Mucosa of rectum (tissue), 2 donors: ENCODE measurements around the gene PARD3.

Source experiments
- H3K27ac ChIP-seq, 2 donors: one replicate each; pipeline ENCODE4 v1.7.0; 2013; ENCODE audit warnings: inconsistent platforms in 2 of 2, low read depth in 2 of 2, low read length in 2 of 2
- H3K27me3 ChIP-seq, 2 donors: one replicate each; pipeline ENCODE4 v1.7.0; 2013; ENCODE audit warnings: low read length in 2 of 2; ENCODE audit not compliant: control insufficient read depth in 2 of 2, insufficient read depth in 2 of 2
- H3K36me3 ChIP-seq, 2 donors: one replicate each; pipeline ENCODE4 v1.7.0; 2013; ENCODE audit warnings: low read length in 2 of 2; ENCODE audit not compliant: control insufficient read depth in 2 of 2, insufficient read depth in 2 of 2
- H3K4me1 ChIP-seq, 2 donors: one replicate each; pipeline ENCODE4 v1.7.0; 2013; ENCODE audit warnings: low read length in 2 of 2, mild to moderate bottlenecking in 1 of 2; ENCODE audit not compliant: control insufficient read depth in 2 of 2, insufficient read depth in 2 of 2
- H3K4me3 ChIP-seq, 2 donors: one replicate each; pipeline ENCODE4 v1.7.0; 2013; ENCODE audit warnings: low read length in 2 of 2
- H3K9ac ChIP-seq, 2 donors: one replicate each; pipeline ENCODE4 v1.7.0; 2013; ENCODE audit warnings: low read length in 2 of 2, low read depth in 1 of 2, mild to moderate bottlenecking in 1 of 2
- H3K9me3 ChIP-seq, 2 donors: one replicate each; pipeline ENCODE4 v1.7.0; 2013; ENCODE audit warnings: low read length in 2 of 2; ENCODE audit not compliant: control insufficient read depth in 2 of 2
- donor health status: healthy.
- donor health status: Normal muscosa, but diverticular disease.

Gene PARD3

DNA sequence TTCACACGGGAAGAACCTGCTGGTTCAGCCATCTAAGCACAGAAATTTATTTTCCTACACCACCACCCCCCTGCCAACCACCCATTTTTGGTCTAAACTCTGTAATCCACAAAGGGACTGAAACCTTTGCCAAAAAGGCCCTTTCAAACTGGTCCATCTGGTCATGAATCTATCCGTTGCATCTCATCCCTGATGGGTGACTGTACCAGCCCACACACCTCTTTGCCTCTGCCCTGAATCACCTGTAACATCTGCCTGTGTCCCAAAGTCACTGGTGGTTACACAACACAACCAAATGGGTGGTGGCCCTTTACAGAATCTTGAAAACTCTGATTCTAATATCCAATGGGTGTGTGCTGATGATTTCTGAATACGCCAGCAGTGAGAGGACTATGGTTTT lies 503.4 kb downstream of the PARD3 start:
- H3K9me3 ChIP-seq = no peaks in the 10 kb centered on the region
- H3K27ac ChIP-seq = no peak overlapping the region
- H3K36me3 ChIP-seq = peaks cover 0 to 2% of the 10 kb centered on the region in 2 donors
- H3K4me3 ChIP-seq = no peak overlapping the region
- no peaks in the 10 kb centered on the region for H3K4me1 ChIP-seq
- H3K9ac ChIP-seq = no peak overlapping the region
- H3K27me3 ChIP-seq = no peaks in the 10 kb centered on the region

DNA sequence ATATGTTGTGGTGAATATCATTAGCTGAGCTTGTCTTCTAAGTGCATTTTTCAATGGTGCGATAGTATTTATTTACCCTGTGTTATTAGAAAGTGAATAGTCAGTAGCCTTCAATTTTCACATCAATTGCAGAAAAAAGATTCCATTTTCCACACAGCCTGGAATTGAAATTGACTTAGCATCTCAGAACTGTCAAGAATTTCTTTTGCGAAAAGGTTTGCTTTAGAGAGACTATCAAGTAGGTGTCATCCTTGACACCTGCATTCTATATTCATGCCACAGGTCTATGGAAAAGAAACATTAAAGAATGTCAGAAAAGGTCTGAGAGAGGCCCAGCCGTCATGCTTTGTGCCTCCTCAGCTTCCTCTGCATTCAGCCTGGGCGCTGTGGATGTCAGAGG lies 504.9 kb downstream of the PARD3 start:
- Histone ChIP-seq H3K9ac (no peak overlapping the region), H3K4me1 (no peaks in the 10 kb centered on the region), H3K27me3 (no peaks in the 10 kb centered on the region), H3K4me3 (no peak overlapping the region), H3K27ac (no peak overlapping the region), H3K9me3 (no peaks in the 10 kb centered on the region), H3K36me3 (no peaks in the 10 kb centered on the region)

- Histone ChIP-seq H3K9ac (no peak overlapping the region), H3K27ac (no peak overlapping the region), H3K4me1 (no peaks in the 10 kb centered on the region), H3K9me3 (no peaks in the 10 kb centered on the region), H3K27me3 (no peaks in the 10 kb centered on the region), H3K36me3 (no peaks in the 10 kb centered on the region), H3K4me3 (no peak overlapping the region)
Measured at GRCh38 chr10:34305189-34305588, 509.9 kb downstream of the PARD3 start.

GRCh38 chr10:34303022-34303421 lies 512.1 kb downstream of the PARD3 start:
- H3K36me3 ChIP-seq = no peaks in the 10 kb centered on the region
- H3K9me3 ChIP-seq = no peaks in the 10 kb centered on the region
- no peak overlapping the region for H3K27ac ChIP-seq
- no peaks in the 10 kb centered on the region for H3K4me1 ChIP-seq
- H3K27me3 ChIP-seq = no peaks in the 10 kb centered on the region
- no peak overlapping the region for H3K9ac ChIP-seq
- H3K4me3 ChIP-seq = no peak overlapping the region

DNA sequence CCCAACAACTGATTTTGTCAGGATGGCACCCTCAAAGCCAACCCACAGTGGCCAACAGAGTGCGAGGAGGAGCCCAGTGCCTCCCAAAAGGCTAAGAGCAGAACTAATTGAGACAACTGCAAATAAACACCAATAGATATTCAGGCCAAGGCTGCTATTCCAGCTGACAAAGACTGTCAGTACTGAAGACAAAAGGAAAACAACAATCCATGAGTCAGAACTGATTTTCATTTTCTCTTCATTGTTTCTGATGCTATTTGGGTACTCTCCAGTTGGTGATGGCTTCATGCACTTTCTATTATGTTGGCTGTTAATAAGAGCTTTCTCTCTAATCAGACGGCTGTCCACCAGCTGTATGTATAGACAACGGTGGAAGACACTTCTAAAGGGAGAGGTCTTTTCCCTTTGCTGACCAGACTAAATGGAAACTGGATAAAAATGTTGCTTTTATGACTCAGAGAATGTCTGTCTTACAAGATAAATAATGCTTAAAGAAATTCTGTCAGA lies 515.9 kb downstream of the PARD3 start:
- Histone ChIP-seq H3K9ac (no peak overlapping the region), H3K9me3 (no peaks in the 10 kb centered on the region), H3K4me1 (no peaks in the 10 kb centered on the region), H3K36me3 (no peaks in the 10 kb centered on the region), H3K27ac (no peak overlapping the region), H3K4me3 (no peak overlapping the region), H3K27me3 (no peaks in the 10 kb centered on the region)

DNA sequence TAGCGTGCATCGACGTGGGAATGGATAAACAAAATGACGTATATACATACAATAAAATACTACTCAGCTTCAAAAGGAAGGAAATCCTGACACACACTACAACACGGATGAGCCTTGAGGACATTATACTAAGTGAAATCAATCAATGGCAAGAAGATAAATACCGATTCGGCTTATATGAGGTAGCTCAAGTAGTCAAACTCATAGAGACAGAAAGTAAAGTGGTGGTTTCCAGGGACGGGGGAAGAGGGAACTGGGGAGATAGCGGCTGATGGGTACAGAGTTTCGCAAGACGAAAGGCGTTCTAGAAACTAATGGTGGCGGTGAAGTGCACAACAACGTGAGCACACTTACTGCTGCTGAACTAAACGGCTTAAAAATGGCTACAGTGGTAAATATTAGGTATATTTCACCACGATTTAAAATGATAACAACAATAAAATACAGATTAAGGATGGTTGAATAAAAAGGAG lies 516.7 kb downstream of the PARD3 start:
- H3K27ac ChIP-seq = no peak overlapping the region
- H3K27me3 ChIP-seq = no peaks in the 10 kb centered on the region
- H3K9ac ChIP-seq = no peak overlapping the region
- H3K9me3 ChIP-seq = no peaks in the 10 kb centered on the region
- H3K4me1 ChIP-seq = no peaks in the 10 kb centered on the region
- H3K36me3 ChIP-seq = no peaks in the 10 kb centered on the region
- H3K4me3 ChIP-seq = no peak overlapping the region

DNA sequence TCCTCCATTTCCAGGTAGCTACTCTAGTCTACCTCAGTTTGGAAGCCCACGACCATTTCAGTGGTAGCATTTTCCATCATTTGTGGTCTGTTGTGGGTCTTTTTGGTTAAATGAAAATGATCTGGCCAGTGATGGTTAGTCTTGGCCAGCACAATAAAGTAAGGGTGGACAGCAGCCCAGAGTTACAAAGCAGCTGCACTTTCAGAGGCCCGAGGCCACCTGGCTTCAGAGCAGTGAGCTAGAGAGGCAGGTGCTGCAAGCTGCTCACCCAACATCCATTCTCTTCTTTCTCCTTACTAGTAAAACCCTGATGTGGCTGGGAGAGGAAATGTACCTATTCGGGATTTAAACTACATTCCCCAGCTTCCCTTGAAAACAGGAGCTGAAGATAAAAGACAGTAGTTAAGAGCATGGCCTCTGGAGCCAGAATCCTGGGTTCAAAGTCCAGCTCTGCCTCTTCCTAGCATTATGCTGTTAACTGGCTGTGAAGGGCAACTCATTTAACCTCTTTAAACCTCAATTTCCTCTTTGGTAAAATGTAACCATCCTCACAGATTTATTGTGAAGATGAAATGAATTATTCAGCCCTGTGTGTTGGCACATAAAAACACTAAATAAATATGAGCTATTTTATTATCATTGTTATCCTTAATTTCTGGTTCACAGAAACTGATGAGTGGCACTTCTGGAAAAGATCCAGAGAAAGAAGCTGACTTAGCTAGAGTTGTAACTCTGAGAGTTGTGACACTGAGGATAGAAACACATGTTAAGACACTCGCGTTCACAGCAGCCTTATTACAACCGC lies 517.4 kb downstream of the PARD3 start:
- no peaks in the 10 kb centered on the region for H3K9me3 ChIP-seq
- H3K4me1 ChIP-seq = no peaks in the 10 kb centered on the region
- no peak overlapping the region for H3K27ac ChIP-seq
- no peaks in the 10 kb centered on the region for H3K27me3 ChIP-seq
- no peak overlapping the region for H3K4me3 ChIP-seq
- H3K9ac ChIP-seq = no peak overlapping the region
- H3K36me3 ChIP-seq = no peaks in the 10 kb centered on the region

- Histone ChIP-seq H3K36me3 (no peaks in the 10 kb centered on the region), H3K9ac (no peak overlapping the region), H3K4me3 (no peak overlapping the region), H3K27ac (no peak overlapping the region), H3K27me3 (no peaks in the 10 kb centered on the region), H3K4me1 (no peaks in the 10 kb centered on the region), H3K9me3 (no peaks in the 10 kb centered on the region)
Measured at GRCh38 chr10:34295142-34295548, 520.0 kb downstream of the PARD3 start.

DNA sequence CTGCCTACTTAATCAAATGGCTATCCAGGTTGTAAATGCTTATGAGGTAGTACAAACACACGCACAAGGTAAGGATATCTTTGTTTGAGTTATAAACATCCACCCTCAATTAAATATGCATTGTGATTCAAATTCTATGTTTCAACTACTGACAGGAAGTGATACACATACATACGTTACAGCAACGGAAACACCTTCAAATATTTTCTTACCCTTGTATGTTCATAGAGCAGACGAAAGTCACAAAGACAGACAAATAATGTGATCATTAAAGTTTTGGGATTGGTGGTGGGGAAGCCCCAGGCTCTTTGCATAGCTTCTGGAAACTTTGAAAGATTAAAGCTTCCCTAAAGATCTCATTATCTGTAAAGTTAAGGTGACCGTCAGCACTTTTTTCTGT lies 521.0 kb downstream of the PARD3 start:
- H3K9ac ChIP-seq = no peak overlapping the region
- no peak overlapping the region for H3K27ac ChIP-seq
- H3K27me3 ChIP-seq = no peaks in the 10 kb centered on the region

DNA sequence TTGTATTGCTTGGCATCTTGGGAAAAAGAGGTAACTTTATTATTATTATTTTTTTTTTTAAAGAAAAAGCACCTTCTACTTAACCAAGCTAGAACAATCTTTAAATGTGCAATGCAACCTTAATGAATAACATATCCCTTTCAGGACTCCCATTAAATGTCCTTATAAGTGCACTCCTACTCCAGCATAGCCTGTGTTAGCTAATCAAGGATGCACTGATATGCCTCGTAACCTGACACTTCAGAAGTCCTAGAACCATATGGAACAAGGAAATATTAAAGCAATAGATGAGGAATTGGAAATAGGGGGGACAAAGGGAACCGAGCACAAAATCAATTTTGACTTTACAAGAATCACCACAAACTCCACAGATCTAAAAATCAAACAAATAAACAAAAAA lies 522.4 kb downstream of the PARD3 start:
- Histone ChIP-seq H3K36me3 (no peaks in the 10 kb centered on the region), H3K9ac (no peak overlapping the region), H3K27me3 (no peaks in the 10 kb centered on the region), H3K4me1 (no peaks in the 10 kb centered on the region), H3K4me3 (no peak overlapping the region), H3K27ac (no peak overlapping the region), H3K9me3 (no peaks in the 10 kb centered on the region)

More for the DNA sequence above, 521.0 kb downstream of the PARD3 start:
- no peaks in the 10 kb centered on the region for H3K36me3 ChIP-seq
- H3K9me3 ChIP-seq = no peaks in the 10 kb centered on the region
- no peak overlapping the region for H3K4me3 ChIP-seq
- no peaks in the 10 kb centered on the region for H3K4me1 ChIP-seq
